GM12873 (cell line): ENCODE measurements around the gene ADAR.

Source experiments
- TF ChIP-seq, protein P1 (sequence below): IDR thresholded peaks from 2 replicates; pipeline ENCODE4 v1.5.1; 2012; ENCODE audit warnings: low read depth, mild to moderate bottlenecking, moderate library complexity, low read length, control low read depth; ENCODE audit not compliant: insufficient read depth; ENCODE audit errors: missing control alignments

ADAR gene

DNA sequence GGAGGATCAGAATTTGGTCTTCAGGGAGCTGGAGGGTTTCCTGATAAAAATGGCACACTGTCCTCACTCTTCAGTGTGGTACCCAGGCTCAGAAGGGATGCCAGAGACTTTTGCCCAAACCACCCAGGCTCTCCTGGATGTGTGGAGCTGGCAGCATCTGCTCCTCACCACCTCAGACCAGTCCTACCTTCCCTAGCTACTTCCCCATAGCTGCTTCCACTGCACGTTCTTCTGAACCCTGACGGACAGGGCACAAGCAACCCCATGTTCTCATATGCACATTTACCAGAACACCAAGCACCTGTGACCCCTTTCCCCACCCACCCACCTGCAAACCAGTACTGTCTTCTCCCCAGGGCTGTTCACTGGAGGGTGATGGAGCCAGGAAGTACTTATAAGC, 4.7 kb downstream of the ADAR start:
- TF ChIP-seq, protein P1, sequence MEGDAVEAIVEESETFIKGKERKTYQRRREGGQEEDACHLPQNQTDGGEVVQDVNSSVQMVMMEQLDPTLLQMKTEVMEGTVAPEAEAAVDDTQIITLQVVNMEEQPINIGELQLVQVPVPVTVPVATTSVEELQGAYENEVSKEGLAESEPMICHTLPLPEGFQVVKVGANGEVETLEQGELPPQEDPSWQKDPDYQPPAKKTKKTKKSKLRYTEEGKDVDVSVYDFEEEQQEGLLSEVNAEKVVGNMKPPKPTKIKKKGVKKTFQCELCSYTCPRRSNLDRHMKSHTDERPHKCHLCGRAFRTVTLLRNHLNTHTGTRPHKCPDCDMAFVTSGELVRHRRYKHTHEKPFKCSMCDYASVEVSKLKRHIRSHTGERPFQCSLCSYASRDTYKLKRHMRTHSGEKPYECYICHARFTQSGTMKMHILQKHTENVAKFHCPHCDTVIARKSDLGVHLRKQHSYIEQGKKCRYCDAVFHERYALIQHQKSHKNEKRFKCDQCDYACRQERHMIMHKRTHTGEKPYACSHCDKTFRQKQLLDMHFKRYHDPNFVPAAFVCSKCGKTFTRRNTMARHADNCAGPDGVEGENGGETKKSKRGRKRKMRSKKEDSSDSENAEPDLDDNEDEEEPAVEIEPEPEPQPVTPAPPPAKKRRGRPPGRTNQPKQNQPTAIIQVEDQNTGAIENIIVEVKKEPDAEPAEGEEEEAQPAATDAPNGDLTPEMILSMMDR, result no peak

GRCh38 chr1:154599658-154600057, 8.3 kb downstream of the ADAR start:
- TF ChIP-seq, protein P1, result no peak

- TF ChIP-seq, protein P1, result no peak
Observed at GRCh38 chr1:154598871-154599635, 8.9 kb downstream of the ADAR start.

GRCh38 chr1:154595621-154596020, 12.4 kb downstream of the ADAR start:
- TF ChIP-seq, protein P1, result no peak

DNA sequence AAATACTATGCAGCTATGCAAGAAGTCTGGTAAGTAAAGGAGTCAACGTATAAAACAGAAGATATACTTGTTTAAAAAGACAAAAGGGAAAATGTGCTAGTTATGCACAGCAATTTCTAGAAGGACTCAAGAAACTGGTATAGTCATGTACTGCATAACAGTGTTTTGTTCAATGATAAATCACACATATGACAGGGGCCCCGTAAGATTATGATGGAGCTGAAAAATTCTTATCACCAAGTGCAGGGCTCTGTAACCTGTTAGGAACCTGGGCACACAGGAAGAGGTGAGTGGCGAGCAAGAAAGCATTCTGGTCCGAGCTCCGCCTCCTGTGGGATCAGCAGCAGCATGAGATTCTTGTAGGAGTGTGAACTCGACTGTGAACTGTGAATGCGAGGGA, 13.2 kb downstream of the ADAR start:
- TF ChIP-seq, protein P1, result no peak

GRCh38 chr1:154593390-154593789, 14.6 kb downstream of the ADAR start:
- TF ChIP-seq, protein P1, result no peak

DNA sequence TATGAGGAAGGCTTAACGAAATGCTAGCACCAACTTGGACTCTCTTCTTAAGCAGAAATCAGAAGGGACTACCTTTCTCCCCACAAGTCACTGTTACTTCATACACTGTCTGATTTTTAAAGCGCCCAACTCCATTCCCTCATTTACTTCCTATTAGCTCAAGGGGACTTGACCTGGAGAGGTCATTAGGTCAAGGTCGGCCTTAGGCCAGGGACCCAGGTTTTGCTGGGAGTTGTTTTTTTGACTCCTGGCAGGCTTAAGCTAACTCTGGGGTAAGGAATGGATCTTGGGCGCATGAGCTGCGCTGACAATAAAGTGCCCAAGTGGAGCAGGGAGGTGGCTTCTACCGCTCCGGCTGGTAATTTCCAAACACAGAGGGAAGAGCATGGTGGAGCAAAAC, 16.8 kb downstream of the ADAR start:
- TF ChIP-seq, protein P1, result no peak
